Measurements from ENCODE around the gene REC8.
"Not testable (repeated sequence)": the region's sequence is repeated elsewhere in the genome, so short reads cannot be mapped to it uniquely, and the experiment has no call there.

The REC8 gene

GRCh38 chr14:24195186-24196070 lies 23.5 kb downstream of the REC8 start, which contains the start of gene TM9SF1:
Gene TM9SF1, minus strand, starts transcription at chr14:24195441. Its CDS starts 422 bp downstream, at chr14:24195019.
- peak within 1 kb of the TSS; percentile 94 for H3K4me3 Mint-ChIP-seq
- DNase-seq, result peak; percentile 82
- no peaks in the 10 kb centered on the region for H3K27me3 Mint-ChIP-seq (ENCODE audit: low read depth, poor library complexity)
- H3K36me3 Mint-ChIP-seq (ENCODE audit: low read depth), result peaks cover 56% of the 10 kb centered on the region
- H3K9me3 Mint-ChIP-seq, result peaks cover 7% of the 10 kb centered on the region
- peaks cover 48% of the 10 kb centered on the region for H3K4me1 Mint-ChIP-seq
- TF ChIP-seq, protein P1, sequence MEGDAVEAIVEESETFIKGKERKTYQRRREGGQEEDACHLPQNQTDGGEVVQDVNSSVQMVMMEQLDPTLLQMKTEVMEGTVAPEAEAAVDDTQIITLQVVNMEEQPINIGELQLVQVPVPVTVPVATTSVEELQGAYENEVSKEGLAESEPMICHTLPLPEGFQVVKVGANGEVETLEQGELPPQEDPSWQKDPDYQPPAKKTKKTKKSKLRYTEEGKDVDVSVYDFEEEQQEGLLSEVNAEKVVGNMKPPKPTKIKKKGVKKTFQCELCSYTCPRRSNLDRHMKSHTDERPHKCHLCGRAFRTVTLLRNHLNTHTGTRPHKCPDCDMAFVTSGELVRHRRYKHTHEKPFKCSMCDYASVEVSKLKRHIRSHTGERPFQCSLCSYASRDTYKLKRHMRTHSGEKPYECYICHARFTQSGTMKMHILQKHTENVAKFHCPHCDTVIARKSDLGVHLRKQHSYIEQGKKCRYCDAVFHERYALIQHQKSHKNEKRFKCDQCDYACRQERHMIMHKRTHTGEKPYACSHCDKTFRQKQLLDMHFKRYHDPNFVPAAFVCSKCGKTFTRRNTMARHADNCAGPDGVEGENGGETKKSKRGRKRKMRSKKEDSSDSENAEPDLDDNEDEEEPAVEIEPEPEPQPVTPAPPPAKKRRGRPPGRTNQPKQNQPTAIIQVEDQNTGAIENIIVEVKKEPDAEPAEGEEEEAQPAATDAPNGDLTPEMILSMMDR (IDR thresholded peaks at IDR 0.05), result no peak
- peak within 1 kb of the TSS; percentile 98 for H3K27ac Mint-ChIP-seq

DNA sequence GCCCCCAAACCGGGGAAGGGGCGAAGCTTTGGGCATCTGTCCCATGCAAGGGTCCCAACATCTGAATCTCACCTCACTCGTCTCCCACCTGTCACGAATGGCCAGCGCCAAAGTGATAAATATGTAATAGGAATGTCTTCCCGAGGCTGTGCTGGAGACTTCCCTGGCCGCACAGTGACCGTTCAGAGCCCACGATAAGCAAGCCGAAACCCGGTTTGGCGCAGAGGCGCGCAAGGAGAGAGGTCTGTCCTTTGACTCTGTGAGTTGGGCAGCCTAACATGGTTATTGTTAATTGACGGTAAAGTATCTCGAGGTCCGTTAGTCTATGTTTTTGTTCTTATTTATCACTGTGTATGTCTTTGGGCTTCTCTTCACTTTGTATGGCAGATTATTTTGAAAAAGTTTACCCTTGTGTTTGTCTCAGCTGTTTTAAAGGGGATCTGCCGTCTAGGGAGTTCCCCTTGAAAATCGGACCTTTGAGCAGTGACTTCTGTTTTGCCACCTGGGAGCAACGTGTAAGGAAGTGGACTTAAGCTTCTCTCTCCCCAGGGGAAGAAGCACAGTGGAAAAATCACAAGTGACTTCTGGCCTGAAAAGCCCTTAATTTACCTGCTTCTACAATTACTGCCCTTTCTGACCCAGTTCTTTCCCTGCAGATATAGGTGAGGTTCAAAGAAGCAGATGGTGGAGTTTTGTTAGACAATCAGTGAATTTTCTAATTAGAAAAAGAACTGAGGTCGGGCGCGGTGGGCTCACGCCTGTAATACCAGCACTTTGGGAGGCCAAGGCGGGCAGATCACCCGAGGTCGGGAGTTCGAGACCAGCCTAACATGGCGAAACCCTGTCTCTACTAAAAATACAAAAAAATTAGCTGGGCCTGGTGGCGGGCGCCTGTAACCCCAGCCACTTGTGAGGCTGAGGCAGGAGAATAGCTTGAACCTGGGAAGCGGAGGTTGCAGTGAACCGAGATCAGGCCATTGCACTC lies 24.5 kb downstream of the REC8 start:
- peaks cover 12% of the 10 kb centered on the region for H3K9me3 Mint-ChIP-seq
- H3K4me1 Mint-ChIP-seq, result peaks cover 48% of the 10 kb centered on the region
- H3K4me3 Mint-ChIP-seq, result peak overlapping the region; percentile 94
- TF ChIP-seq, protein P1 (IDR thresholded peaks at IDR 0.05), result no peak
- H3K27me3 Mint-ChIP-seq (ENCODE audit: low read depth, poor library complexity), result no peaks in the 10 kb centered on the region
- H3K36me3 Mint-ChIP-seq (ENCODE audit: low read depth), result peaks cover 60% of the 10 kb centered on the region
- no peak for DNase-seq
- H3K27ac Mint-ChIP-seq, result peak overlapping the region; percentile 98

DNA sequence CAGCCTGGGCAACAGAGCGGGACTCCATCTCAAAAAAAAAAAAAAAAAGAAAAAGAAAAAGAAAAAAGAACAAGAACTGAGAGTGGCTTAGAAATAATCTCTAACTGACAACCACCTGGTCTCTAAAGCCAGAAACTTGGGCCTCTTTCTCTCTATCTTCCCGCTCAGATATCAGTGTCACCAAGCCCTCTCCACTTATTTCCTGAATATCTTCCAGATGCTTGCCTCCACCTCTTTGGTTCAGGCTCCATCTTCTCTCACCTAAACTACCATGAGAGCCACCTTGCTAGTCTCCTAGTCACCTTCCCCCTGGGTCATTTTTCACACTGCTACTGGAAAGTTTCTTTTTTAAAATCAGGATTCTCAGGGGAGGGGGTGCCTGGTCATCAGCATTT lies 25.2 kb downstream of the REC8 start:
- Mint-ChIP-seq H3K4me1 (peaks cover 43% of the 10 kb centered on the region), H3K36me3 (ENCODE audit: low read depth) (peaks cover 60% of the 10 kb centered on the region), H3K27ac (peak overlapping the region; percentile 82), H3K27me3 (ENCODE audit: low read depth, poor library complexity) (no peaks in the 10 kb centered on the region), H3K9me3 (peaks cover 19% of the 10 kb centered on the region), H3K4me3 (peak overlapping the region; percentile 94)
- no peak for DNase-seq
- TF ChIP-seq, protein P1 (IDR thresholded peaks at IDR 0.05), result no peak

DNA sequence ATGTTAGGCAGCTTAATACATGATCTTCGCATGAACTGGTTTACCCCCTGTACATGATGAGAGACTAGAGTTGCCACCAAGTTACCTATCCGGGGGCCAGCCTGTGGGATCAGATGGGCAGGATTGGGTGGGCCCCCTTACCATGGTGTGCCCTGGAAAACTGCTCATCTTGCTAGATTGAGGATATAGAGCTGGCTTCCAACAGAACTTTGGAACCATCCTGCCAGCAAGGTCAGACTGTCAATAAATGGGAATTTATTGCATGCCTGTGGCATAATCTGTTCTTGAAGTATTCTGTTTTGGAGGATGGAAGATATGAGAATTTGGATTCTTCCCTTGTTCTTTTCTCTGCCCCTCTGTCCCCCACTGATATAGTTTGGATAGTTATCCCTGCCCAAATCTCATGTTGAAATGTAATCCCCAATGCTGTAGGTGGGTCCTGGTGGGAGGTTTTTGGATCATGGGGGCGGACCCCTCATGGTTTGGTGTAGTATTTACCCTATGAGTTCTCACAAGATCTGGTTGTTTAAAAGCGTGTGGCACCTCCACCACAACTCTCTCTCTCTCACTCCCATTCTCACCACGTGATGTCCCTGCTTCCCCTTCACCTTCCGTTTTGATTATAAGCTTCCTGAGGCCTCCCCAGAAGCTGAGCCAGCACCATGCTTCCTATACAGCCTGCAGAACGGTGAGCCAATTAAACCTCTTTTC lies 27.1 kb downstream of the REC8 start:
- TF ChIP-seq, protein P1 (IDR thresholded peaks at IDR 0.05), result no peak
- H3K36me3 Mint-ChIP-seq (ENCODE audit: low read depth), result peaks cover 64% of the 10 kb centered on the region
- peaks cover 30% of the 10 kb centered on the region for H3K4me1 Mint-ChIP-seq
- peak overlapping the region; percentile 43 for H3K27ac Mint-ChIP-seq
- no peaks in the 10 kb centered on the region for H3K27me3 Mint-ChIP-seq (ENCODE audit: low read depth, poor library complexity)
- H3K9me3 Mint-ChIP-seq, result peaks cover 31% of the 10 kb centered on the region
- H3K4me3 Mint-ChIP-seq, result peak overlapping the region; percentile 36
- no peak for DNase-seq

- not testable (repeated sequence) for DNase-seq; H3K4me1 Mint-ChIP-seq; H3K27me3 Mint-ChIP-seq (ENCODE audit: low read depth, poor library complexity); H3K27ac Mint-ChIP-seq; H3K4me3 Mint-ChIP-seq
- Mint-ChIP-seq H3K9me3 (peaks cover 31% of the 10 kb centered on the region), H3K36me3 (ENCODE audit: low read depth) (peaks cover 89% of the 10 kb centered on the region)
Observed at GRCh38 chr14:24202538-24202937, 30.7 kb downstream of the REC8 start.

DNA sequence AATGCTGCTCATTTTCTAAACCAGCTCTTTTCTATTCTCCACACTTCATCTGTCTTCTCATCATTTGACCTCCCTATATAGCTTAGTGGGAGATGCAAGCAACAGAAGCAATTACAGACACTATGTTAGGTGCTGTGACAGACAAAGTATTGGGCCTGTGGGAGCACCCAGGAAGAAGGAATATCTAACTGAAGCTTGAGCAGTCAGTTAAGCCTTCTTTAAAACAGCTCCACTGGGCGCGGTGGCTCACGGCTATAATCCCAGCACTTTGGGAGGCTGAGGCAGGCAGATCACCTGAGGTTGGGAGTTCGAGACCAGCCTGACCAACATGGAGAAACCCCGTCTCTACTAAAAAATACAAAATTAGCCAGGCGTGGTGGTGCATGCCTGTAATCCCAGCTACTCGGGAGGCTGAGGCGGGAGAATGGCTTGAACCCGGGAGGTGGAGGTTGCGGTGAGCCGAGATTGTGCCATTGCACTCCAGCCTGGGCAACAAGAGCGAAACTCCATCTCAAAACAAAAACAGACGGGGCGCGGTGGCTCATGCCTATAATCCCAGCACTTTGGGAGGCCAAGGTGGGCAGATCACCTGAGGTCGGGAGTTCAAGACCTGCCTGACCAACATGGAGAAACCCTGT lies 31.5 kb downstream of the REC8 start:
- not testable (repeated sequence) for H3K27ac Mint-ChIP-seq; DNase-seq; H3K4me3 Mint-ChIP-seq; H3K27me3 Mint-ChIP-seq (ENCODE audit: low read depth, poor library complexity); H3K4me1 Mint-ChIP-seq
- Mint-ChIP-seq H3K36me3 (ENCODE audit: low read depth) (peaks cover 93% of the 10 kb centered on the region), H3K9me3 (peaks cover 31% of the 10 kb centered on the region)

Measured in nephron progenitor cell (in vitro differentiated cells).